ENCODE results near the gene DNAJB2. TPM values are rescaled to one million over a fixed set of nuclear protein-coding genes. Genes with fewer than 3 reads are reported as not detected.

The DNAJB2 gene
- polyA plus RNA-seq, 1 of the 3 experiments (the other 2 are of a cell fraction) = 39.9 TPM

DNA sequence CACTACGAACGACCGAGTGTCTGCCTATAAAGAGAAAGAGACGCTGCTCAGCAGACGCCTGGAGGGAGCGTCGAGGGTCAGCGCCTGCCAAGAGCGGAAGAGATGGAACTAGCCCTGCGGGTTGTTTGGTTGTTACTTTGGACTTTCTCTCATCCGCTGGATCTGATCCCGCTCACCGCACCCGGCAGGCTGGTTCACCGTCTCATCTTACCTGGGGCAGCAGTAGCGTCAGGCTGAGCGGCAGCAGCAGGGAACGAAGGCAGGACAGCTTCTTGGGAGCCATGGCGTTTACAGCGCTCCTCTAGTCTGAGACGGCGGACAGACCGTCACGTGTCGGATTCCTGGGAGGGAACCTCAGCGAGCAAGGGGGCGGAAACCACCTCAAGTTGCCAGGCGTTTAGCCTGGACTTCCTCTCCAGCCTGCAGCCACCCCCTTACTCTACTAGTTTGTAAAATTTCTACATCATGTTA is 35.8 kb upstream of the DNAJB2 start:
- no peaks in the 10 kb centered on the region for H4K20me1 ChIP-seq (ENCODE audit: insufficient read depth)
- no peaks in the 10 kb centered on the region for H3K9me3 ChIP-seq
- H3K27me3 ChIP-seq (ENCODE audit: insufficient read depth) = no peaks in the 10 kb centered on the region
- no peak overlapping the region for H2AFZ ChIP-seq (ENCODE audit: low read depth)
- ChIA-PET POLR2A (no interaction called here), CTCF (interaction anchor here (0.8 to 1.1 kb wide), 2 partner anchors 9 to 50 kb away, joined by 3 read pairs; partner anchors contain the start of gene TUBA4B)
- H3K36me3 ChIP-seq (replicated peaks in 1 of 2; ENCODE audit: control insufficient read depth in 1 of 2, insufficient read depth in 2 of 2, low read length in 1 of 2) = peaks cover 6 to 30% of the 10 kb centered on the region in 2 experiments
- no peak overlapping the region for H3K4me2 ChIP-seq
- peaks cover under 1% of the 10 kb centered on the region for H3F3A ChIP-seq (replicated peaks; ENCODE audit: insufficient read depth)
- H3K79me2 ChIP-seq (ENCODE audit: insufficient read depth) = peaks cover 20% of the 10 kb centered on the region
- no peak overlapping the region for H3K27ac ChIP-seq (ENCODE audit: low read depth in 2 of 2, low read length in 1 of 2)
- H3K4me1 ChIP-seq (ENCODE audit: control insufficient read depth in 1 of 2, insufficient read depth in 2 of 2, low read depth in 1 of 2, low read length in 1 of 2) = peaks cover 0 to 21% of the 10 kb centered on the region in 2 experiments; a peak in 2 of 4 replicates
- 90% methylated on average over 25 of the region's 28 CpGs for WGBS (ENCODE audit: low lambda C conversion rate)
- DNase-seq = no peak
- H3K9me2 ChIP-seq = no peaks in the 10 kb centered on the region
- no peak overlapping the region for H3K9ac ChIP-seq
- no peak overlapping the region for H3K4me3 ChIP-seq (ENCODE audit: low read depth in 2 of 2, low read length in 1 of 2)
- TF ChIP-seq MEF2A (IDR thresholded peaks at IDR 0.05; ENCODE audit: borderline replicate concordance, low read depth) (no peak), SIN3A (IDR thresholded peaks at IDR 0.05; ENCODE audit: borderline replicate concordance, low read depth, low read length) (no peak), RXRA (IDR thresholded peaks at IDR 0.05; ENCODE audit: borderline replicate concordance, low read depth) (no peak), TEAD4 (IDR thresholded peaks at IDR 0.05; ENCODE audit: borderline replicate concordance, insufficient read depth) (no peak)

DNA sequence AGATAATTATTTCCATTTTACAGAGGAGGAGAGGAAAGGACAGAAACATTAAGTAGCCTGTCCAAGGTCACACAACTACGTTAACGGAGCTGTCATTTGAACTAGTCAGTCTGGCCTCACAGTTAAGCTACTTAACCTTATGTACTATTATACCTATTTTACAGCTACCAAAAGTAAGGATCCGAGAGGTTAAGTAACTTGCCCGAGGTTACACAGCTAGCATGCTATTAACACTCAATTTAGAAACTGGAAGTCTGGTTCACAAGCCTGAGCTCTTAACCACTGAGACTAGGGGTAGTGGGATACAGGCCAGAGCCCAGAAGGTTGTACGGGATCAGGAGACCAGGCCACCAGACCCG is 34.4 kb upstream of the DNAJB2 start:
- no peak for DNase-seq
- H3K79me2 ChIP-seq (ENCODE audit: insufficient read depth) = peaks cover 20% of the 10 kb centered on the region
- peak overlapping the region; percentile 78 to 92 for H3K27ac ChIP-seq (ENCODE audit: low read depth in 2 of 2, low read length in 1 of 2)
- CTCF ChIA-PET = interaction anchor here (1.0 to 3.2 kb wide), 10 partner anchors 11 to 264 kb away, joined by 3 to 20 read pairs (median 4); partner anchors contain the start of gene NHEJ1
- H3K4me1 ChIP-seq (ENCODE audit: control insufficient read depth in 1 of 2, insufficient read depth in 2 of 2, low read depth in 1 of 2, low read length in 1 of 2) = peaks cover 10 to 26% of the 10 kb centered on the region in 2 experiments
- H2AFZ ChIP-seq (ENCODE audit: low read depth) = peak overlapping the region; percentile 73
- H3K9me2 ChIP-seq = no peaks in the 10 kb centered on the region
- H3K4me3 ChIP-seq (ENCODE audit: low read depth in 2 of 2, low read length in 1 of 2) = peak overlapping the region; percentile 84 to 97
- no peaks in the 10 kb centered on the region for H4K20me1 ChIP-seq (ENCODE audit: insufficient read depth)
- H3K36me3 ChIP-seq (replicated peaks in 1 of 2; ENCODE audit: control insufficient read depth in 1 of 2, insufficient read depth in 2 of 2, low read length in 1 of 2) = peaks cover 6 to 20% of the 10 kb centered on the region in 2 experiments
- no peaks in the 10 kb centered on the region for H3K9me3 ChIP-seq
- H3K27me3 ChIP-seq (ENCODE audit: insufficient read depth) = no peaks in the 10 kb centered on the region
- POLR2A ChIA-PET = interaction anchor here (0.5 to 2.9 kb wide), 12 partner anchors 10 to 297 kb away, joined by 3 to 23 read pairs (median 6); partner anchors contain the start of genes ABCB6, ANKZF1, ATG9A and CNPPD1
- H3K4me2 ChIP-seq = peak overlapping the region; percentile 91
- no peak for TF ChIP-seq FOXJ3 (CRISPR knock-in tag; IDR thresholded peaks at IDR 0.05)
- TF ChIP-seq RAD21 (IDR thresholded peaks at IDR 0.05; ENCODE audit: low read length) = no peak
- TF ChIP-seq TEAD4 (IDR thresholded peaks at IDR 0.05; ENCODE audit: borderline replicate concordance, insufficient read depth) = no peak
- TF ChIP-seq, protein P1, sequence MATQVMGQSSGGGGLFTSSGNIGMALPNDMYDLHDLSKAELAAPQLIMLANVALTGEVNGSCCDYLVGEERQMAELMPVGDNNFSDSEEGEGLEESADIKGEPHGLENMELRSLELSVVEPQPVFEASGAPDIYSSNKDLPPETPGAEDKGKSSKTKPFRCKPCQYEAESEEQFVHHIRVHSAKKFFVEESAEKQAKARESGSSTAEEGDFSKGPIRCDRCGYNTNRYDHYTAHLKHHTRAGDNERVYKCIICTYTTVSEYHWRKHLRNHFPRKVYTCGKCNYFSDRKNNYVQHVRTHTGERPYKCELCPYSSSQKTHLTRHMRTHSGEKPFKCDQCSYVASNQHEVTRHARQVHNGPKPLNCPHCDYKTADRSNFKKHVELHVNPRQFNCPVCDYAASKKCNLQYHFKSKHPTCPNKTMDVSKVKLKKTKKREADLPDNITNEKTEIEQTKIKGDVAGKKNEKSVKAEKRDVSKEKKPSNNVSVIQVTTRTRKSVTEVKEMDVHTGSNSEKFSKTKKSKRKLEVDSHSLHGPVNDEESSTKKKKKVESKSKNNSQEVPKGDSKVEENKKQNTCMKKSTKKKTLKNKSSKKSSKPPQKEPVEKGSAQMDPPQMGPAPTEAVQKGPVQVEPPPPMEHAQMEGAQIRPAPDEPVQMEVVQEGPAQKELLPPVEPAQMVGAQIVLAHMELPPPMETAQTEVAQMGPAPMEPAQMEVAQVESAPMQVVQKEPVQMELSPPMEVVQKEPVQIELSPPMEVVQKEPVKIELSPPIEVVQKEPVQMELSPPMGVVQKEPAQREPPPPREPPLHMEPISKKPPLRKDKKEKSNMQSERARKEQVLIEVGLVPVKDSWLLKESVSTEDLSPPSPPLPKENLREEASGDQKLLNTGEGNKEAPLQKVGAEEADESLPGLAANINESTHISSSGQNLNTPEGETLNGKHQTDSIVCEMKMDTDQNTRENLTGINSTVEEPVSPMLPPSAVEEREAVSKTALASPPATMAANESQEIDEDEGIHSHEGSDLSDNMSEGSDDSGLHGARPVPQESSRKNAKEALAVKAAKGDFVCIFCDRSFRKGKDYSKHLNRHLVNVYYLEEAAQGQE (IDR thresholded peaks at IDR 0.05; ENCODE audit: low read depth, low read length) = no peak
- no peak for TF ChIP-seq RFX5 (IDR thresholded peaks at IDR 0.05; ENCODE audit: low read length)
- 0 out of 2 replicates have a peak, but pooled peaks have one; percentile 7 for TF ChIP-seq RCOR1 (IDR thresholded peaks at IDR 0.05; ENCODE audit: low read length)
- TF ChIP-seq GATA2 (CRISPR knock-in tag; IDR thresholded peaks at IDR 0.05) = no peak
- no peak for TF ChIP-seq CTCF (IDR thresholded peaks at IDR 0.05)
- WGBS (ENCODE audit: low lambda C conversion rate) = 21% methylated on average over 6 of the region's 6 CpGs
- H3K9ac ChIP-seq = peak overlapping the region; percentile 94
- H3F3A ChIP-seq (replicated peaks; ENCODE audit: insufficient read depth) = peaks cover 15% of the 10 kb centered on the region
